Prostate gland (tissue), 2 donors: ENCODE measurements around the gene WNK1. TPM values are rescaled to one million over a fixed set of nuclear protein-coding genes. Genes with fewer than 3 reads are reported as not detected.

Source experiments
- DNase-seq: peaks from one replicate; pipeline ENCODE4 v3.0.0-alpha.2; 2019; ENCODE audit warnings: low spot score
- H3K27ac ChIP-seq, 2 donors: fragments of 200-600 bp; sonication (generic); 2 replicates each; pipeline ENCODE4 v1.5.1; 2017 to 2019
- H3K27me3 ChIP-seq: fragments of 200-600 bp; sonication (generic); replicated peaks from 2 replicates; pipeline ENCODE4 v1.5.1; 2019; ENCODE audit not compliant: insufficient read depth
- H3K36me3 ChIP-seq, 2 donors: fragments of 200-600 bp; sonication (generic); 1 replicate in 1 of 2; 2 replicates in 1 of 2; pipeline versions ENCODE4 v1.5.1 to v1.8.1; 2017 to 2019
- H3K4me1 ChIP-seq: fragments of 200-600 bp; sonication (generic); replicated peaks from 2 replicates; pipeline ENCODE4 v1.5.1; 2019
- H3K4me3 ChIP-seq, 2 donors: fragments of 200-600 bp; sonication (generic); 2 replicates each; pipeline ENCODE4 v1.5.1; 2017 to 2019
- H3K9me3 ChIP-seq: fragments of 200-600 bp; sonication (generic); 2 replicates; pipeline ENCODE4 v1.5.1; 2017
- POLR2A ChIP-seq: fragments of 450-650 bp; IDR thresholded peaks from one replicate; pipeline ENCODE4 v1.6.1; 2016; ENCODE audit warnings: antibody characterized with exemption, mild to moderate bottlenecking
- POLR2AphosphoS5 ChIP-seq: sonication (generic); formaldehyde crosslinking; IDR thresholded peaks from one replicate; pipeline ENCODE4 v1.6.1; 2017; ENCODE audit warnings: antibody characterized with exemption
- WGBS: methylation state at CpG from one replicate; pipeline ENCODE4 v1.1.5; 2018; 5-methylcytosine and 5-hydroxymethylcytosine counted together
- intact Hi-C: fragments of 100-400 bp; cut with DNase I; formaldehyde crosslinking; loops from one replicate; pipeline ENCODE4 v1.14.2; 2022
- total RNA-seq, 2 donors: library from RNA; depleted of rRNA; stranded (reverse); fragments of >200 nt; gene quantifications; one replicate each; pipeline ENCODE4 v1.1.0, GENCODE V29; 2016
- TF ChIP-seq, protein P1 (sequence below), 4 experiments: fragments of 200-600 bp in 2 of 4; fragments of 450-650 bp in 2 of 4; sonication (generic) in 2 of 4; IDR thresholded peaks; 1 replicate in 3 of 4; 2 replicates in 1 of 4; pipeline ENCODE4 v1.5.1; 2016 to 2019; ENCODE audit warnings: antibody characterized with exemption in 4 of 4, mild to moderate bottlenecking in 2 of 4, moderate library complexity in 2 of 4

Gene WNK1
- total RNA-seq, 2 donors from 2014 or later = 82.7 to 223 TPM

DNA sequence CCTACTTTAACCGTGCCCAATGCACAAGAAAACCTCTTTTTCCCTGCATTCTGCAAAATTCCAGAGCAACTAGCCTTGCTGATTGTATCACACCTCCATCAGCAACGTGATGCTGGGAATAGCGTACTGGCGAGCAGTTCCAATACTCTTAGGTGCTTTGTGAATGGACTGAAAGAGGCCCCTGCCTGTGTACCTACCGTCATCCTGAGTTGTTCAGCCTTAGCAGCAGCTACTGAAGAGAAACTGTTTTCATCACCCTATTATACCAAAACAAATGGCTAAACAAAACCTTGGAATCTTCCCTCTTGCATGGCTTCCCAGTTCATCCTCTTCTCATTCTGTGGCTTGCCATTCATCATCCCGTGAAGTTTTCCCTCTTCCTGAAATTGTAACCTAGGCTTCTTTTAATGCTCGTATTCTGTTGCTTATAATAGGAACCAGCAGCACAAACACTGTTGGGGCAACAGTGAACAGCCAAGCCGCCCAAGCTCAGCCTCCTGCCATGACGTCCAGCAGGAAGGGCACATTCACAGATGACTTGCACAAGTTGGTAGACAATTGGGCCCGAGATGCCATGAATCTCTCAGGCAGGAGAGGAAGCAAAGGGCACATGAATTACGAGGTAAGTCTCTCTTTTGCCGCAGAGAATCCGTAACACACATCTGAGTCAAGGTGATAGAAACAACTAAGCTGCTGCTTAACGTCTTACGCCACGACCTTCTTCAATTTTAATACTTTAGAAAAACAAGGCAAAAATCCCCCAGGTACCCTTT, 155.2 kb downstream of the WNK1 start:
- Histone ChIP-seq H3K9me3 (no peaks in the 10 kb centered on the region), H3K36me3 (peaks cover 0 to 12% of the 10 kb centered on the region in 2 donors), H3K27me3 (no peaks in the 10 kb centered on the region), H3K4me3 (no peak overlapping the region), H3K27ac (no peak overlapping the region), H3K4me1 (no peaks in the 10 kb centered on the region)
- intact Hi-C loops = no loop called here
- 78% methylated on average over 16 of the region's 16 CpGs for WGBS
- no peak for DNase-seq
- TF ChIP-seq, protein P1, sequence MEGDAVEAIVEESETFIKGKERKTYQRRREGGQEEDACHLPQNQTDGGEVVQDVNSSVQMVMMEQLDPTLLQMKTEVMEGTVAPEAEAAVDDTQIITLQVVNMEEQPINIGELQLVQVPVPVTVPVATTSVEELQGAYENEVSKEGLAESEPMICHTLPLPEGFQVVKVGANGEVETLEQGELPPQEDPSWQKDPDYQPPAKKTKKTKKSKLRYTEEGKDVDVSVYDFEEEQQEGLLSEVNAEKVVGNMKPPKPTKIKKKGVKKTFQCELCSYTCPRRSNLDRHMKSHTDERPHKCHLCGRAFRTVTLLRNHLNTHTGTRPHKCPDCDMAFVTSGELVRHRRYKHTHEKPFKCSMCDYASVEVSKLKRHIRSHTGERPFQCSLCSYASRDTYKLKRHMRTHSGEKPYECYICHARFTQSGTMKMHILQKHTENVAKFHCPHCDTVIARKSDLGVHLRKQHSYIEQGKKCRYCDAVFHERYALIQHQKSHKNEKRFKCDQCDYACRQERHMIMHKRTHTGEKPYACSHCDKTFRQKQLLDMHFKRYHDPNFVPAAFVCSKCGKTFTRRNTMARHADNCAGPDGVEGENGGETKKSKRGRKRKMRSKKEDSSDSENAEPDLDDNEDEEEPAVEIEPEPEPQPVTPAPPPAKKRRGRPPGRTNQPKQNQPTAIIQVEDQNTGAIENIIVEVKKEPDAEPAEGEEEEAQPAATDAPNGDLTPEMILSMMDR (IDR thresholded peaks at IDR 0.05) = no peak
- TF ChIP-seq POLR2A (no peak), POLR2AphosphoS5 (no peak)

DNA sequence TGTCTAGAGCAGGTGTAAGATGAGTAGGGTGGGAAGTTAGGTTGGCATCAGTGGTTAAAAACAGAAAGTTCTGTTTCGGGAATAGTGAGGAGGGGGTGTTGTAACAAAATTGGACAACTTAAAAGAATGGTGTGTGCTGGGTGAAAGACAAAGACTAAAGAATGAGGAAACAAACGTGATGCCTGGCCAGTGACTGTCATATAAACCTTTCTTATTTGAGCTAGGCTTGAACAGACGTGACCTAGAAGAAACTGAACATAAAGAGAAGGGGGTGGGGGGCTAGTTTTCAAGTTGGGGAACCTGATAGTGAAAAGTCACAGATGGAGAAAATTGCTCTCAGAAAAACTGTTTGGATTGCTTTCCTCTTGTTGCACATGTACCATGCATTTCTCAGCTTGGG, 157.5 kb downstream of the WNK1 start:
- H3K27me3 ChIP-seq = no peaks in the 10 kb centered on the region
- DNase-seq = no peak
- intact Hi-C loops = no loop called here
- WGBS = 27% methylated on average over 3 of the region's 3 CpGs
- no peak for TF ChIP-seq POLR2AphosphoS5
- no peak for TF ChIP-seq POLR2A
- TF ChIP-seq, protein P1 (IDR thresholded peaks at IDR 0.05) = no peak
- no peaks in the 10 kb centered on the region for H3K9me3 ChIP-seq
- no peak overlapping the region for H3K27ac ChIP-seq
- no peaks in the 10 kb centered on the region for H3K4me1 ChIP-seq
- peaks cover 0 to 12% of the 10 kb centered on the region in 2 donors for H3K36me3 ChIP-seq
- no peak overlapping the region for H3K4me3 ChIP-seq

DNA sequence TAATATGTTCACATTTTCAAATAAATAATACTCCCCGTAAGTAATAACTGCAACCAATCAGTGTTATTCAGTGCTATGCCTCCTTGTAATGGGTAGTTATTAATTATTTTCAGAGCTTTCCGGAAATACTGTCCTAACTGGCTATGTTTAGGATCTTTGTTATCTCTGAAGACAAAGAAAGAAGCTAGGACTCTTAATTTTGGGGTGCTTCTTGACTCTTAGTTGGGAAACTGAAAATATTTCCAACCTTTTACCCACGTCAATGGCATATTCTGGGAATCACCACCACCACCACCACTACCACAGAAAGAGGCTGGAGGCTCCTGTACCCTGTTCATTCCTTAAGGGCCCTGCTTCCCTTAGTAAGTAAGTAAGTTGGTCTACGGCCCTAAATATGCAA, 158.0 kb downstream of the WNK1 start:
- TF ChIP-seq POLR2A (no peak), POLR2AphosphoS5 (no peak)
- TF ChIP-seq, protein P1 (IDR thresholded peaks at IDR 0.05) = no peak
- peaks cover 0 to 16% of the 10 kb centered on the region in 2 donors for H3K36me3 ChIP-seq
- no peak overlapping the region for H3K4me3 ChIP-seq
- intact Hi-C loops = no loop called here
- H3K27me3 ChIP-seq = no peaks in the 10 kb centered on the region
- no peaks in the 10 kb centered on the region for H3K4me1 ChIP-seq
- H3K9me3 ChIP-seq = no peaks in the 10 kb centered on the region
- 69% methylated on average over 4 of the region's 4 CpGs for WGBS
- DNase-seq = no peak
- H3K27ac ChIP-seq = no peak overlapping the region

DNA sequence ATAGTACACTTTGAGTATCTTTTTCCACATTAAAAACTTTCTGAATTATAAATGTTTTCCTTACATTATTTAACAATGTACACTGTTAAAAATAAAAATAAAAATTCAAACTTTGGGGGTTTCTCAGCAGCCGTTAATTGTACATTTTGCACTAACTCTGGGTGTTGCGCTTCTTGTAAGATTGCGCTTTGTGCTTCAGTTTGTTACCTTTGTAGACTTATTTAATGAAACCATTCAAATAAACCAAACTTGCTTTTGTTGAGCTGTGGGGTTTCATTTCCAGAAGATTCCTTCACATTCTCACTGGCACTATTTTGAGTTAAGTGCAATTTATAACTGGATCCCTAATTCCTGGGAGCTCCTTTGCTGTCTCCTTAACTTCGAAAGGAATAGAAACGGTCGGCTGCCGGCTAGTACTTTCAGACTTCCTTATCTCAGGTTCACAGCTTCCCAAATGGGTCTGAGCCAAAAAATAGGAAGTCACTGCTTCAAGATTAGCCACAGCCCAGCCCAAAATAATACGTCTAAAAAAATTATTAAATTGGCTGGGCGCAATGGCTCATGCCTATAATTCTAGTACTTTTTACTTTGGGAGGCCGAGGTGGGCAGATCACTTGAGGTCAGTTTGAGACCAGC, 158.9 kb downstream of the WNK1 start:
- Histone ChIP-seq H3K36me3 (peaks cover 0 to 20% of the 10 kb centered on the region in 2 donors), H3K4me3 (no peak overlapping the region), H3K27ac (no peak overlapping the region), H3K4me1 (no peaks in the 10 kb centered on the region), H3K9me3 (no peaks in the 10 kb centered on the region), H3K27me3 (no peaks in the 10 kb centered on the region)
- 70% methylated on average over 10 of the region's 10 CpGs for WGBS
- intact Hi-C loops = no loop called here
- no peak for DNase-seq
- no peak for TF ChIP-seq POLR2A
- no peak for TF ChIP-seq POLR2AphosphoS5
- TF ChIP-seq, protein P1 (IDR thresholded peaks at IDR 0.05) = no peak
